ENCODE measurements around the gene NUP210. TPM values are rescaled to one million over a fixed set of nuclear protein-coding genes. Genes with fewer than 3 reads are reported as not detected.

The NUP210 gene
- total and polyA plus RNA-seq, 2 of the 13 experiments (the other 11 are each of a cell fraction or from before 2014, with no cell fraction given), result 31.6 to 35.2 TPM

- TF ChIP-seq MED1 (CRISPR knock-in tag; IDR thresholded peaks at IDR 0.05), result peak; percentile 83
- TF ChIP-seq FOSL2 (CRISPR knock-in tag; IDR thresholded peaks at IDR 0.05), result peak; percentile 27; the same call in 1 of the 2 replicates
- peak; percentile 99 for TF ChIP-seq GFI1 (CRISPR knock-in tag; IDR thresholded peaks at IDR 0.05; ENCODE audit: borderline replicate concordance)
- TF ChIP-seq POGZ (CRISPR knock-in tag; IDR thresholded peaks at IDR 0.05), result peak; percentile 66
- no peak for TF ChIP-seq CBFB (CRISPR knock-in tag; IDR thresholded peaks at IDR 0.05)
- TF ChIP-seq SALL1 (CRISPR knock-in tag; IDR thresholded peaks at IDR 0.05), result peak; percentile 88
- 0 out of 2 replicates have a peak, but pooled peaks have one; percentile 54 for TF ChIP-seq ZFP1 (CRISPR knock-in tag; IDR thresholded peaks at IDR 0.05)
- peak; percentile 20; the same call in 1 of the 2 replicates for TF ChIP-seq ZNF644 (CRISPR knock-in tag; IDR thresholded peaks at IDR 0.05; ENCODE audit: low read depth)
- peak; percentile 63; the same call in 1 of the 2 replicates for TF ChIP-seq ZSCAN29 (CRISPR knock-in tag; conservative IDR thresholded peaks at IDR 0.05)
- TF ChIP-seq ZBTB33 (CRISPR knock-in tag; IDR thresholded peaks at IDR 0.05), result peak; percentile 38; the same call in 1 of the 2 replicates
- TF ChIP-seq ZNF839 (CRISPR knock-in tag; IDR thresholded peaks at IDR 0.05; ENCODE audit: borderline replicate concordance), result peak; percentile 70; the same call in 1 of the 2 replicates
- peak; percentile 59; the same call in 1 of the 2 replicates for TF ChIP-seq ZNF747 (CRISPR knock-in tag; IDR thresholded peaks at IDR 0.05; ENCODE audit: borderline replicate concordance)
- 0 out of 4 replicates have a peak, but pooled peaks of 1 of the 2 experiments have one; percentile 54 for TF ChIP-seq REST (IDR thresholded peaks at IDR 0.05; ENCODE audit: borderline replicate concordance in 1 of 2, low read depth in 1 of 2, low read length in 2 of 2)
- 0 out of 2 replicates have a peak, but pooled peaks have one; percentile 38 for TF ChIP-seq TFDP2 (CRISPR knock-in tag; IDR thresholded peaks at IDR 0.05)
- peak; percentile 65 for TF ChIP-seq FOXP4 (CRISPR knock-in tag; IDR thresholded peaks at IDR 0.05)
- peak; percentile 78 for TF ChIP-seq HOXA3 (CRISPR knock-in tag; IDR thresholded peaks at IDR 0.05)
- no peak for TF ChIP-seq ZNF569 (CRISPR knock-in tag; IDR thresholded peaks at IDR 0.05; ENCODE audit: borderline replicate concordance)
- peak; percentile 48; the same call in 1 of the 2 replicates for TF ChIP-seq PITX1 (CRISPR knock-in tag; IDR thresholded peaks at IDR 0.05)
- TF ChIP-seq ZNF337 (CRISPR knock-in tag; IDR thresholded peaks at IDR 0.05; ENCODE audit: borderline replicate concordance, low read depth), result 0 out of 2 replicates have a peak, but pooled peaks have one; percentile 44
- no peak for TF ChIP-seq NR3C1 (CRISPR knock-in tag; IDR thresholded peaks at IDR 0.05)
Observed at GRCh38 chr3:13393427-13394360, 26.4 kb downstream of the NUP210 start (continued).

Data from HepG2 (cell line).